ENCODE results near the gene RPN1.
"Not testable (repeated sequence)": the region's sequence is repeated elsewhere in the genome, so short reads cannot be mapped to it uniquely, and the experiment has no call there.

RPN1 gene

GRCh38 chr3:128610451-128611070 lies 40.1 kb downstream of the RPN1 start:
- H3K4me1 Mint-ChIP-seq (ENCODE audit: low read depth) = no peaks in the 10 kb centered on the region
- no peaks in the 10 kb centered on the region for H3K9me3 Mint-ChIP-seq
- no peak overlapping the region for H3K27ac Mint-ChIP-seq
- no peaks in the 10 kb centered on the region for H3K36me3 Mint-ChIP-seq (ENCODE audit: low read depth)
- no peak for DNase-seq (ENCODE audit: low spot score)
- peaks cover 3% of the 10 kb centered on the region for H3K27me3 Mint-ChIP-seq (ENCODE audit: low read depth)
- no peak overlapping the region for H3K4me3 Mint-ChIP-seq

- no peak for DNase-seq (ENCODE audit: low spot score)
- Mint-ChIP-seq H3K4me3 (no peak overlapping the region), H3K27me3 (ENCODE audit: low read depth) (peaks cover 3% of the 10 kb centered on the region), H3K4me1 (ENCODE audit: low read depth) (no peaks in the 10 kb centered on the region), H3K9me3 (no peaks in the 10 kb centered on the region), H3K36me3 (ENCODE audit: low read depth) (no peaks in the 10 kb centered on the region), H3K27ac (no peak overlapping the region)
Observed at GRCh38 chr3:128609294-128609693, 41.3 kb downstream of the RPN1 start.

DNA sequence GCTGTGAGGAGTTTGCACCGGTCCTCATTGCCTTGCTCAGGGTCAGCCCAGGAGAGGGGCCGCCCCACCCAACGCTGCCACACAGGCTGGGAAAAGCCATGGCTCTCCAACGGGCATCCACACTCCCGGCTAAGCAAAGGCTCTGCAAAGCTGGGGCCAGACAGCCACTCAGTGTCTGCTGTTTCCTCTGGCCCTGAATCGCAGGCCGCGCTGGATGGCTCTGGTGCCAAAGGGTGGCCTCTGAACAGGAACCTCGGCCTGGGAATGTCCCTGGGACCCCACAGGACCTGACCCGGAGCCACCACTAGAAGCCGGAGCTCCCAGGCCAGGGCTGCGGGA lies 42.9 kb downstream of the RPN1 start:
- no peaks in the 10 kb centered on the region for H3K4me1 Mint-ChIP-seq (ENCODE audit: low read depth)
- H3K27me3 Mint-ChIP-seq (ENCODE audit: low read depth) = peaks cover 3% of the 10 kb centered on the region
- H3K4me3 Mint-ChIP-seq = no peak overlapping the region

GRCh38 chr3:128606094-128606493 lies 44.5 kb downstream of the RPN1 start:
- Mint-ChIP-seq H3K9me3 (no peaks in the 10 kb centered on the region), H3K4me1 (ENCODE audit: low read depth) (no peaks in the 10 kb centered on the region), H3K27ac (no peak overlapping the region), H3K36me3 (ENCODE audit: low read depth) (no peaks in the 10 kb centered on the region), H3K4me3 (no peak overlapping the region), H3K27me3 (ENCODE audit: low read depth) (peaks cover 3% of the 10 kb centered on the region)
- no peak for DNase-seq (ENCODE audit: low spot score)

More for the DNA sequence above, 42.9 kb downstream of the RPN1 start:
- DNase-seq (ENCODE audit: low spot score) = no peak
- Mint-ChIP-seq H3K27ac (no peak overlapping the region), H3K9me3 (no peaks in the 10 kb centered on the region), H3K36me3 (ENCODE audit: low read depth) (no peaks in the 10 kb centered on the region)

GRCh38 chr3:128605091-128606046 lies 45.2 kb downstream of the RPN1 start:
- Mint-ChIP-seq H3K27me3 (ENCODE audit: low read depth) (peaks cover 3% of the 10 kb centered on the region), H3K9me3 (no peaks in the 10 kb centered on the region), H3K27ac (no peak overlapping the region), H3K36me3 (ENCODE audit: low read depth) (no peaks in the 10 kb centered on the region), H3K4me1 (ENCODE audit: low read depth) (no peaks in the 10 kb centered on the region), H3K4me3 (no peak overlapping the region)
- no peak for DNase-seq (ENCODE audit: low spot score)

GRCh38 chr3:128603811-128604775 lies 46.5 kb downstream of the RPN1 start:
- H3K27ac Mint-ChIP-seq = no peak overlapping the region
- H3K36me3 Mint-ChIP-seq (ENCODE audit: low read depth) = no peaks in the 10 kb centered on the region
- H3K4me3 Mint-ChIP-seq = no peak overlapping the region
- no peak for DNase-seq (ENCODE audit: low spot score)
- H3K27me3 Mint-ChIP-seq (ENCODE audit: low read depth) = peaks cover 3% of the 10 kb centered on the region
- no peaks in the 10 kb centered on the region for H3K9me3 Mint-ChIP-seq
- no peaks in the 10 kb centered on the region for H3K4me1 Mint-ChIP-seq (ENCODE audit: low read depth)

DNA sequence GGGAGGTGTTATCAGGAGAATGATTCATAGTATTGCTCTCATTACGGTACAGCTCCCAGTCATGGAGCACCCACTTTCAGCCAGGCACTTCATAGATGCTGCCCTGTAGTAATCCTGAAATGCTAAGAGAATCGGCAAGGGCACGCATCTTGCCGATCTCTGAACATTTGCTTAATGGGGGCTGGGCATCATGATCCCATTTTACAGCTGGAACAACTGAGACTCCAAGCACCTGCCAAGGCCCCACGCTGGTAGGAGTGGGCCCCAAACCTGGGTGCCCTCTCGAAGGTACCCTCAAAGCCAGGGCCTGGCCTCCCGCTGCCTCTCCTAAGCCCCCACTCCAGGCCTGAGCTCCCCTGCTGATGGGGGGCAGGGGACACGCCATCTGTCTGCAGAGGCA lies 47.3 kb downstream of the RPN1 start:
- peaks cover 3% of the 10 kb centered on the region for H3K27me3 Mint-ChIP-seq (ENCODE audit: low read depth)

GRCh38 chr3:128598884-128599664 lies 51.5 kb downstream of the RPN1 start:
- no peak overlapping the region for H3K4me3 Mint-ChIP-seq

More for the DNA sequence above, 47.3 kb downstream of the RPN1 start:
- DNase-seq (ENCODE audit: low spot score) = no peak
- Mint-ChIP-seq H3K4me1 (ENCODE audit: low read depth) (no peaks in the 10 kb centered on the region), H3K36me3 (ENCODE audit: low read depth) (no peaks in the 10 kb centered on the region), H3K9me3 (no peaks in the 10 kb centered on the region), H3K4me3 (no peak overlapping the region), H3K27ac (no peak overlapping the region)

GRCh38 chr3:128597900-128598299 lies 52.7 kb downstream of the RPN1 start:
- Mint-ChIP-seq H3K27ac (no peak overlapping the region), H3K36me3 (ENCODE audit: low read depth) (no peaks in the 10 kb centered on the region), H3K27me3 (ENCODE audit: low read depth) (no peaks in the 10 kb centered on the region), H3K4me1 (ENCODE audit: low read depth) (peaks cover 6% of the 10 kb centered on the region), H3K4me3 (no peak overlapping the region), H3K9me3 (no peaks in the 10 kb centered on the region)
- no peak for DNase-seq (ENCODE audit: low spot score)

More at GRCh38 chr3:128598884-128599664, 51.5 kb downstream of the RPN1 start:
- H3K27me3 Mint-ChIP-seq (ENCODE audit: low read depth) = no peaks in the 10 kb centered on the region
- peaks cover 6% of the 10 kb centered on the region for H3K4me1 Mint-ChIP-seq (ENCODE audit: low read depth)
- no peaks in the 10 kb centered on the region for H3K9me3 Mint-ChIP-seq
- no peaks in the 10 kb centered on the region for H3K36me3 Mint-ChIP-seq (ENCODE audit: low read depth)
- no peak for DNase-seq (ENCODE audit: low spot score)
- H3K27ac Mint-ChIP-seq = no peak overlapping the region

- Mint-ChIP-seq H3K4me3 (no peak overlapping the region), H3K27me3 (ENCODE audit: low read depth) (peaks cover 2% of the 10 kb centered on the region), H3K4me1 (ENCODE audit: low read depth) (peaks cover 13% of the 10 kb centered on the region), H3K9me3 (peaks cover 5% of the 10 kb centered on the region), H3K36me3 (ENCODE audit: low read depth) (no peaks in the 10 kb centered on the region), H3K27ac (no peak overlapping the region)
- DNase-seq (ENCODE audit: low spot score) = no peak
Observed at GRCh38 chr3:128592864-128593263, 57.8 kb downstream of the RPN1 start.

- peak overlapping the region; percentile 77 for H3K27ac Mint-ChIP-seq
- H3K27me3 Mint-ChIP-seq (ENCODE audit: low read depth) = peaks cover 2% of the 10 kb centered on the region
- DNase-seq (ENCODE audit: low spot score) = no peak
- H3K4me1 Mint-ChIP-seq (ENCODE audit: low read depth) = peaks cover 13% of the 10 kb centered on the region
- H3K4me3 Mint-ChIP-seq = no peak overlapping the region
- H3K9me3 Mint-ChIP-seq = peaks cover 5% of the 10 kb centered on the region
- no peaks in the 10 kb centered on the region for H3K36me3 Mint-ChIP-seq (ENCODE audit: low read depth)
Observed at GRCh38 chr3:128591738-128592426, 58.7 kb downstream of the RPN1 start.

GRCh38 chr3:128590948-128591347 lies 59.7 kb downstream of the RPN1 start:
- Mint-ChIP-seq H3K27ac (no peak overlapping the region), H3K4me3 (no peak overlapping the region)

DNA sequence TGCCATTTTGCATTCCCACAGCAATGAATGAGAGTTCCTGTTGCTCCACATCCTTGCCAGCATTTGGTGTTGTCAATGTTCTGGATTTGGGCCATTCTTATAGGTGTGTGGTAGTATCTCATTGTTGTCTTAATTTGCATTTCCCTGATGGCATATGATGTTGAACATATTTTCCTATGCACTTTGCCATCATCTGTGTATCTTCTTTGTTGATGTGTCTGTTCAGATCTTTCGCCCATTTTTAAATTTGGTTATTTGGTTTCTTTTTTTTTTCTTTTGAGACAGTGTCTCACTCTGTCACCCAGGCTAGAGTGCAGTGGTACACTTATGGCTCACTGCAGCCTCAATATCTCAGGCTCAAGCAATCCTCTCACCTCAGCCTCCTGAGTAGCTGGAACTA lies 60.6 kb downstream of the RPN1 start:
- H3K4me1 Mint-ChIP-seq (ENCODE audit: low read depth); H3K27me3 Mint-ChIP-seq (ENCODE audit: low read depth); H3K27ac Mint-ChIP-seq; H3K36me3 Mint-ChIP-seq (ENCODE audit: low read depth); DNase-seq (ENCODE audit: low spot score); H3K4me3 Mint-ChIP-seq; H3K9me3 Mint-ChIP-seq: not testable (repeated sequence)

More at GRCh38 chr3:128590948-128591347, 59.7 kb downstream of the RPN1 start:
- H3K36me3 Mint-ChIP-seq (ENCODE audit: low read depth) = no peaks in the 10 kb centered on the region
- DNase-seq (ENCODE audit: low spot score) = no peak
- peaks cover 5% of the 10 kb centered on the region for H3K9me3 Mint-ChIP-seq
- H3K4me1 Mint-ChIP-seq (ENCODE audit: low read depth) = peaks cover 13% of the 10 kb centered on the region
- peaks cover 2% of the 10 kb centered on the region for H3K27me3 Mint-ChIP-seq (ENCODE audit: low read depth)
